ENCODE measurements around the gene NANS. TPM values are rescaled to one million over a fixed set of nuclear protein-coding genes. Genes with fewer than 3 reads are reported as not detected.

The NANS gene
- total RNA-seq, 1 experiment from 2014 or later = 40.4 TPM

GRCh38 chr9:98094851-98095250 is 38.3 kb downstream of the NANS start:
- no peak overlapping the region for H3K23ac ChIP-seq (ENCODE audit: insufficient read length, low read depth, low read length)
- WGBS (ENCODE audit: extremely low coverage, insufficient read length, low lambda C conversion rate) = no CpG with 5 or more reads among the region's 16 CpGs
- H3K9ac ChIP-seq (ENCODE audit: extremely low read depth, insufficient read length, low read length) = no peak overlapping the region
- peaks cover 31 to 32% of the 10 kb centered on the region in 2 experiments for H3K4me1 Mint-ChIP-seq
- H2AFZ ChIP-seq (ENCODE audit: low read length) = no peak overlapping the region
- H3K14ac ChIP-seq (ENCODE audit: insufficient read depth, low read length) = no peak overlapping the region
- no peaks in the 10 kb centered on the region for H4K20me1 ChIP-seq (ENCODE audit: control insufficient read depth, insufficient read depth, insufficient read length)
- H3K4me1 ChIP-seq (ENCODE audit: insufficient read depth, low read length) = peaks cover 2% of the 10 kb centered on the region; the same call in 1 of the 2 replicates
- peaks cover 4% of the 10 kb centered on the region for H3K23me2 ChIP-seq (ENCODE audit: insufficient read length, low read depth, low read length, poor library complexity, severe bottlenecking)
- no peak overlapping the region for H2BK12ac ChIP-seq (ENCODE audit: insufficient read length, low read depth, low read length)
- no peak overlapping the region for H4K8ac ChIP-seq (replicated peaks; ENCODE audit: insufficient read length, low read depth, low read length)
- no peaks in the 10 kb centered on the region for H3K9me3 Mint-ChIP-seq
- H2BK15ac ChIP-seq (ENCODE audit: low read depth, low read length) = no peak overlapping the region
- no peak overlapping the region for H3K27ac ChIP-seq (ENCODE audit: insufficient read length, low read depth, low read length)
- H3K4me2 ChIP-seq (ENCODE audit: insufficient read depth, insufficient read length, low read length) = no peak overlapping the region
- H2BK20ac ChIP-seq (ENCODE audit: low read depth, low read length, poor library complexity, severe bottlenecking) = no peak overlapping the region
- H3K79me2 ChIP-seq (ENCODE audit: insufficient read depth, low read length) = no peaks in the 10 kb centered on the region
- no peak for DNase-seq
- H3T11ph ChIP-seq (ENCODE audit: low read length) = no peak overlapping the region
- H3K36me3 Mint-ChIP-seq (ENCODE audit: insufficient read depth in 1 of 3, low read depth in 3 of 3) = peaks cover 1 to 15% (median 6%) of the 10 kb centered on the region in 3 experiments; a peak in 4 of 7 replicates
- no peak overlapping the region for H3K56ac ChIP-seq (ENCODE audit: insufficient read length, low read depth, low read length)
- H3K27ac Mint-ChIP-seq = peak overlapping the region in 1 of 3 experiments; percentile 60; a peak in 1 of 7 replicates
- no peaks in the 10 kb centered on the region for H3K27me3 ChIP-seq (ENCODE audit: insufficient read depth, low read length)
- no peak overlapping the region for H3K4me3 Mint-ChIP-seq
- no peak for TF ChIP-seq CTCF (conservative IDR thresholded peaks at IDR 0.05)
- H4K5ac ChIP-seq (ENCODE audit: insufficient read length, low read depth, low read length) = no peak overlapping the region
- no peak overlapping the region for H2AK5ac ChIP-seq (ENCODE audit: insufficient read length, low read length)
- H3K9me3 ChIP-seq (ENCODE audit: control insufficient read depth, low read depth, low read length) = no peaks in the 10 kb centered on the region
- no peak overlapping the region for H4K91ac ChIP-seq (ENCODE audit: insufficient read length, low read depth, low read length)
- no peak overlapping the region for H3K4ac ChIP-seq (ENCODE audit: low read depth, low read length)
- H2BK120ac ChIP-seq (ENCODE audit: low read depth, low read length, poor library complexity, severe bottlenecking) = no peak overlapping the region
- H3K27me3 Mint-ChIP-seq (ENCODE audit: low read depth) = peaks cover 3% of the 10 kb centered on the region; the same call in 1 of the 2 replicates
- H3K79me1 ChIP-seq (ENCODE audit: insufficient read depth, low read depth, low read length, poor library complexity, severe bottlenecking) = no peaks in the 10 kb centered on the region
- no peak overlapping the region for H3K18ac ChIP-seq (ENCODE audit: insufficient read length, low read depth, low read length)
- no peak overlapping the region for H2BK5ac ChIP-seq (ENCODE audit: insufficient read length, low read length)
